A549 treated with AZD9567 at 1 μM for 4 hours (cell line): Measurements from ENCODE around the gene NR2C2AP. TPM values are rescaled to one million over a fixed set of nuclear protein-coding genes. Genes with fewer than 3 reads are reported as not detected.

Experiments
- total RNA-seq: library from RNA; stranded (reverse); fragments of 200-300 nt; extraction: Qiagen RNA extraction; gene quantifications from 5 replicates; pipeline ENCODE4 v1.2.3, GENCODE V29; 2022; ENCODE audit not compliant: insufficient read depth

Gene NR2C2AP
- 31.1 to 45.3 TPM (median 32.4 TPM) in 5 replicates for total RNA-seq

GRCh38 chr19:19203012-19203856 lies at the start of gene NR2C2AP:
Gene NR2C2AP, minus strand, starts transcription at chr19:19203414. Its CDS starts 354 bp downstream, at chr19:19203060.

GRCh38 chr19:19211499-19212420 lies 8.5 kb upstream of the NR2C2AP start, which contains the start of gene NCAN:
Gene NCAN, plus strand, starts transcription at chr19:19211958. Its CDS starts 4,996 bp downstream, at chr19:19216954.

GRCh38 chr19:19192078-19192882 lies 10.9 kb downstream of the NR2C2AP start, which contains the start of the genes BORCS8 and RFXANK:
Gene BORCS8, minus strand, starts transcription at chr19:19192152. Its CDS starts 35 bp downstream, at chr19:19192117.
Gene RFXANK, plus strand, starts transcription at chr19:19192258. Its CDS starts 1,689 bp downstream, at chr19:19193947.

GRCh38 chr19:19170053-19170872 lies 33.0 kb downstream of the NR2C2AP start, which contains the start of gene MEF2B:
Gene MEF2B, minus strand, starts transcription at chr19:19170263. Its CDS starts 19,528 bp downstream, at chr19:19150735.

Other genes with a start within 250 kb of the NR2C2AP start
- gene SUGP2, start 169.9 kb downstream of the NR2C2AP start, total RNA-seq = 21.0 to 33.2 TPM (median 32.3 TPM) in 5 replicates
- 25.9 to 39.3 TPM (median 27.3 TPM) in 5 replicates for gene ARMC6, start 169.8 kb downstream of the NR2C2AP start, total RNA-seq
- 0.85 to 1.3 TPM (median 1.1 TPM) in 4 of 5 replicates, not detected in the other for gene SLC25A42, start 139.4 kb downstream of the NR2C2AP start, total RNA-seq
- gene TMEM161A, start 64.9 kb downstream of the NR2C2AP start, total RNA-seq = 23.6 to 26.8 TPM (median 24.6 TPM) in 5 replicates
- 0.64 to 1.1 TPM (median 0.80 TPM) in 4 of 5 replicates, not detected in the other for gene MEF2B, start 33.2 kb downstream of the NR2C2AP start, total RNA-seq
- 6.4 to 12.5 TPM (median 11.8 TPM) in 5 replicates for gene BORCS8, start 11.3 kb downstream of the NR2C2AP start, total RNA-seq
- gene RFXANK, start 11.2 kb downstream of the NR2C2AP start, total RNA-seq = 42.7 to 55.0 TPM (median 45.6 TPM) in 5 replicates
- 0.06 to 0.21 TPM (median 0.12 TPM) in 4 of 5 replicates, not detected in the other for gene NCAN, start 8.5 kb upstream of the NR2C2AP start, total RNA-seq
- 0.33 to 0.83 TPM (median 0.70 TPM) in 4 of 5 replicates, not detected in the other for gene TM6SF2, start 69.9 kb upstream of the NR2C2AP start, total RNA-seq
- gene SUGP1, start 117.1 kb upstream of the NR2C2AP start, total RNA-seq = 24.9 to 44.4 TPM (median 27.8 TPM) in 5 replicates
- 13.4 to 15.0 TPM (median 13.6 TPM) in 5 replicates for gene MAU2, start 117.4 kb upstream of the NR2C2AP start, total RNA-seq
- gene GATAD2A, start 202.3 kb upstream of the NR2C2AP start, total RNA-seq = 42.7 to 51.8 TPM (median 47.6 TPM) in 5 replicates